Measurements from ENCODE around the gene SCUBE1. TPM values are rescaled to one million over a fixed set of nuclear protein-coding genes. Genes with fewer than 3 reads are reported as not detected.
A peak's percentile ranks its signal among the peaks of the same experiment; 100 is the strongest.

SCUBE1 gene
- total RNA-seq, 2 experiments from 2014 or later: not detected

DNA sequence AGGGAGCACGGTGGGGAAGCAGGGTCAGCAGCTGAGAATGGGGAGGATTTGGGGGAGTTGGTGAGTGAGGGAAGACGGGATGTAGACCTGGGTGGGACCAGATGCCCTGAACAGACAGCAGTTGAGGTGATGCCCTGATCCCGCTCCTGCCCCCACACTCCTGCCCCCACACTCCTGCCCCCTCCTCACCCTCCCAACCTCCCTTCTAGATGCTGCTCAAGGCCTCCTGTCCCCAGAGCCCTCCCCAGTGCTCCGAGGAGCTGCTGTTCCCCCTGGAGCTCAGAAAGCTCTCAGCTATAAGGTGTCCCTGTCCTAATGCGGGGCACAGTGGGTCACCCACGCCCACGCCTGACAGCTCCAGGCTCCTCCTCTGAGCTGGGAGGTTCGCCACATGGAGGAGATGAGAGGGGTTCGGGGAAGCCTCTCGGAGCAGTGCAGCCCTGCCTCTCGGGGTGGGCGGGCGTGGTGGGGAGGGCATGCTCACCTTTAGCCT, 131.2 kb downstream of the SCUBE1 start:
- H3K4me3 Mint-ChIP-seq: no peak overlapping the region
- POLR2A ChIA-PET: interaction anchor here (0.7 kb wide), 1 partner anchor 23 kb away, joined by 4 read pairs; no protein-coding TSS in a partner anchor
- CTCF ChIA-PET: no interaction called here

DNA sequence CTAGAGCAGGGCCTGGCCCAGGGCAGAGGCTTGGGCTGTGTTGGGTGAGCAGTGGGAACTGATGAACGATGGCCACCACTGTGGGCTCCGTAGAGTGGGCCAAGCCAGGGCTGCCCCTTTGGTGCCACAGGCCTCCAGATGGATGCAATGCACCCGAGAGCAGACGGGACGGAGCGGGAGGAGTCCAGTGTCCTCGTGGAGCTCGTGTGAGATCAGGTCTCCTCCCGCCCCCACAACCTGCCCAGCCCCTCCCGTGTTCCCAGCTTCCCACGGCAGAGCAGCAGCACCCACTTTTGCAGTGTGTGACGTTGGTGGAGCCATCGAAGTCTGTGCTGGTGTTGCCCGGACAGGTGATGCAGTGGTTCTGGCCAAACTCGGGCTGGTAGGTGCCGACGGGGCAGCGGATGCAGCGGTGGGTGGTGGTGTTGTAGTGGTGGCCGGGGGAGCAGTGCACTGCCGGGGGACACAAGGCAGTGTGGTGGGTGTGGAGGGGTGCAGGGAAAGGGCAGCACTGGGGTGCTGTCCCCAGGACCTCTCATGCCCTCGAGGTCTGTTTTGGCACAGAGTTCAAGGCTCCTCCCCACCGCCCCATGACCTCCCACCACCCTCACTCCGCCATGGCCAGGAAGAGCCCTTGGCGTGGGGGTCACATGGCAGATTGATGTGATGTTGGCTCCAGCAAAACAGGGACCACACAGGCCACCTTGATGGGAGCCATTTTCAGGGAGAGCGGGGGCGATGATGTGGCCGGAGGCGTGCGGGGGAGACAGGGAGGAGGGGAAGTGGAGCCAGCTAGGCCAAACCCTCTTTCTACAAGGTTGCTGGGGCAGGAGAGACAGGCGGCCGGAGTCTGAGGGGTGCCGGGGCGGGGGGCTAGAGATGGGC, 132.3 kb downstream of the SCUBE1 start:
- intact Hi-C loops (cut with micrococcal nuclease): no loop called here
- Mint-ChIP-seq H3K27me3 (no peaks in the 10 kb centered on the region), H3K4me3 (no peak overlapping the region), H3K36me3 (no peaks in the 10 kb centered on the region), H3K27ac (no peak overlapping the region), H3K4me1 (ENCODE audit: low read depth) (peaks cover 6% of the 10 kb centered on the region), H3K9me3 (no peaks in the 10 kb centered on the region)
- no peak for DNase-seq
- ChIA-PET POLR2A (interaction anchor here (0.7 kb wide), 1 partner anchor 21 kb away, joined by 4 read pairs; no protein-coding TSS in a partner anchor), CTCF (no interaction called here)

More for the DNA sequence above, 131.2 kb downstream of the SCUBE1 start:
- intact Hi-C loops (cut with micrococcal nuclease): no loop called here
- no peaks in the 10 kb centered on the region for H3K4me1 Mint-ChIP-seq (ENCODE audit: low read depth)
- no peaks in the 10 kb centered on the region for H3K9me3 Mint-ChIP-seq
- no peak overlapping the region for H3K27ac Mint-ChIP-seq
- DNase-seq: no peak
- no peaks in the 10 kb centered on the region for H3K27me3 Mint-ChIP-seq
- no peaks in the 10 kb centered on the region for H3K36me3 Mint-ChIP-seq

DNA sequence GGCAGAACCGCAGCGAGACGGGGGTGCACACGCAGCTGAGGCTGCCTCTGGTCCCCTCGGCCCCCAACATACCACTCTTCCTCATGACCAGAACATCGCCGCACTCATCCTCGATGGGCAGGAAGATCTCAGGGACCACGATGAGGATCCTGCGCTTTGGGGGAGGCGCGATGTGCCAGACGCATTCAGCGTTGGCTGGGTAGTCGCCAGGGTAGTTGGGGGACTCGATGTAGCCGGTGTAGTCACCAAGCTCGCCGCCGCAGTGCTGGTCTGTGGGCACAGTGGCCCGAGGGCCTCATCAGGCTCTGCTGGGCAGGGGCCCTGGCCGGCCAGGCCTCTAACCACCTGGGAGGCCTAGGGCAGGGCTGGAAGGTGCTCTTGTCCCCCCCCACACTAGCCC, 133.2 kb downstream of the SCUBE1 start:
- H3K4me3 Mint-ChIP-seq: no peak overlapping the region
- no peak overlapping the region for H3K27ac Mint-ChIP-seq
- H3K9me3 Mint-ChIP-seq: no peaks in the 10 kb centered on the region
- H3K4me1 Mint-ChIP-seq (ENCODE audit: low read depth): peaks cover 6% of the 10 kb centered on the region
- no peaks in the 10 kb centered on the region for H3K27me3 Mint-ChIP-seq
- no peaks in the 10 kb centered on the region for H3K36me3 Mint-ChIP-seq
- intact Hi-C loops (cut with micrococcal nuclease): no loop called here
- no peak for DNase-seq
- ChIA-PET POLR2A (no interaction called here), CTCF (no interaction called here)

DNA sequence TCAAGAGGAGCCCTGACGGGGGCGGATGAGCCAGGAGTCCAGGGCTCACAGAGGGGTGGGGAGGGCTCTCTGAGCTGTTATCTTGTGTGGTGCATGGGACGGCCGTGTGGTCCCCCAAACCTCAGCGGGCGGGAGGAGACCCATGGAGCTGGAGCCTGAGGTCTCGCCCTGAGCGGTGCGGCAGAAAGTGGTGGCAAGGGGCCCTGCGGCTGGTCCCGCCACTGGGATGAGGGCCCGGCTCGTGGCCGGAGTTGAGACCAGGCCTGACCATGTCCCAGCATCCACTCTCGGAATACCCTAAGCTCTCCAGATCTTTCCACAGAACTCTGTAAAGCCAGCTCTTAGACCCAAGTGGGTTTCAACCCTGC, 133.7 kb downstream of the SCUBE1 start:
- Mint-ChIP-seq H3K4me1 (ENCODE audit: low read depth) (peaks cover 6% of the 10 kb centered on the region), H3K36me3 (no peaks in the 10 kb centered on the region), H3K27me3 (no peaks in the 10 kb centered on the region), H3K4me3 (no peak overlapping the region), H3K9me3 (no peaks in the 10 kb centered on the region), H3K27ac (no peak overlapping the region)
- POLR2A ChIA-PET: no interaction called here
- CTCF ChIA-PET: no interaction called here
- no peak for DNase-seq
- intact Hi-C loops (cut with micrococcal nuclease): no loop called here

DNA sequence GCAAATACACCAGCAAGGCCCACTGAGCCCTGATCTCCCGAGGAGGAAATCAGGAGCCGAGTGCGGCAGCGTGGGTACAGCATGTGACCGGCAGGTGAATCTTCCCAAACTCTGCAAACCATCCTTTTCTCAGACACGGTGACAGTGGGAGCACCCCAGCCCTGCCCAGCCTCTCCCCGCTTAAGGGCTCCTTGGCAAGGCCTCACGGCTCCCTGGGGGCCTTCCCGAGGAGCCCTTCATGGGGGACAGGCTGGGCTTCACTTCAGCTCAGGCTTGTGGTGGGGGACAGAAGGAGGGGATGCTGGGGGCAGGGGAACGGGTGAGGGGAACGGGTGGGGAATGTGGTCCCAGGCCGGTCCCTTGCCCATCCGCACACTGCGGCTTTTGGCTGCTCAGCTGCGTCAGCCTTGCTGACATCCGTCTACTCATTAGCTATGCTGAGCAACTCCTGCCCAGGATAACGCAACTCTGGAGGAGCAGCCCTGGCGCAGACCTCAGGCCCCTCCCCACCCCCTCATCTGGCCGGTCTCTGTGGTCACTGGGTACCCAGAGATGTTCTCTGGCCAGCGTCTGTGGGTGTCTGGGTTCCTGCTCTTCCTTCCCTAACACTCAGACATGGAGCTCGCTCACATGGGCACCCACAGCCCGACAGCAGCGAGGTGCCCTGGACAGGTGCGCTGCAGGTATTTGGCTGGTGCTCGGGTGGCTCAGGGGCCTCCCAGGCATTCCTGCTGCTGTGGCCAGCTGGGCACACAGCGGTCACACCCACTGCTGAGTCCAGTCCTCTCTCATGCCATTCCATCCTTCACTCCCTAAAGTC, 134.3 kb downstream of the SCUBE1 start:
- DNase-seq: no peak
- Mint-ChIP-seq H3K4me3 (no peak overlapping the region), H3K36me3 (no peaks in the 10 kb centered on the region), H3K27ac (no peak overlapping the region), H3K27me3 (no peaks in the 10 kb centered on the region), H3K9me3 (no peaks in the 10 kb centered on the region), H3K4me1 (ENCODE audit: low read depth) (peaks cover 6% of the 10 kb centered on the region)
- ChIA-PET POLR2A (no interaction called here), CTCF (no interaction called here)
- intact Hi-C loops (cut with micrococcal nuclease): no loop called here

DNA sequence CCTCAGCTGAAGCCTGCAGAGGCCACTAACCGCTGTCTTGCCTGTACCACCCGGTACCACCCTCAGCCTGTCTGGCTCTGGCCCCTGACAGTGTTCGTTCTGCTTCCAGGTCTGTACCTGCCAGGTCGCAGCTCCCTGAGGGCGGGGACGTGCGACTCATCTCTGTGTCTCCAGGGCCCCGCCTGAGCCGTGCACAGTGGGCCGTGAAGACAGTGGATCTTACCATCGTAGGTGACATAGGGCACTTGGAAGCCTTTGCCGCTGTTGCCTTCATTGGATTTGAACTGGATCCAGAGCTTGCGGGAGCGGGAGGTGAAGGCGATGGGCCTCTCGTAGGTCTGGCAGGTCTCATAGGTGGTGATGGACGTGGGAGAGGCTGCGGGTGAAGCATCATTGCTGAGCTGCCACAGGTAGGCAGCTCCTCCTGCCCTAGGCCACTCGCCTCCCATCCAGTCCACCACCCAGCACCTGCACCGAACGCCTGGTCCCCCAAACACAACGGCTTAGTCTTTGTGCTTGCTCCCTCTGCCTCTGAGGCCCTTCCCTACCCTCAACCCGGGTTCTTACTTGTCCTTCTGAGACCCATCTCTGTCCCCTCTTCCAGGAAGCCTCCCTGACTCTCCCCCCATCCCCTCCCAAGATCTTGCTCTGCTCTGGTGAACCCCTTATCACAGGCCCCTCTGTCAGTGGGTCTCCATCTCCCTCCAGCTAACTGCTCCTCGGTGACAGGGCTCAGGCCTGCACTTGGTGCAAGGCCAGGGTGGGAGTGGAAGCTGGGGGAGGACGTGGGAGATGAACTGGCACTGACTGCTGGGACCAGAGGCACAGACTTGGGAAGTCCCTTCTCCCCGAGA, 135.1 kb downstream of the SCUBE1 start:
- Mint-ChIP-seq H3K9me3 (no peaks in the 10 kb centered on the region), H3K27me3 (no peaks in the 10 kb centered on the region), H3K27ac (no peak overlapping the region), H3K4me3 (no peak overlapping the region), H3K4me1 (ENCODE audit: low read depth) (peaks cover 6% of the 10 kb centered on the region), H3K36me3 (no peaks in the 10 kb centered on the region)
- intact Hi-C loops (cut with micrococcal nuclease): no loop called here
- ChIA-PET CTCF (no interaction called here), POLR2A (no interaction called here)
- no peak for DNase-seq

DNA sequence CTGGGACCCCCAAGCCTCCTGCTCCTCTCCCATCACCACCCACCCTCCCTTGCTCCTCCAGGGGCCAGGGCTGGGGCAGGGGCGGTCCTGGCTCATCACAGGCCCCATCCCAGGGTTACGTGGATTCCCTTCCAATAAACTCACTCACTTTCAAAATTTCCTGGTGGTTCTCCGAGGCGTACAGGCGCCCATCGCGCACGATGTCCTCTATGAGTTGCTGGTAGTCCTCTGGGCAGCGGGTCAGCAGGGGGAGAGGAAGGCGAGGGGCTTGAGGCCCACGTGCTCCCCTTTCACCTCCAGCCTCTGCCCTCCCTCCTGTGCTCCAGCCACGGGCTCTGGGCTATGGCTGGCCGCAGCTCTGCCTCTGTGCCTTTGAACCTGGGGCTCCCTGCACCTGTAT, 135.8 kb downstream of the SCUBE1 start:
- no peak for DNase-seq
- H3K27ac Mint-ChIP-seq: no peak overlapping the region
- no peaks in the 10 kb centered on the region for H3K27me3 Mint-ChIP-seq
- CTCF ChIA-PET: no interaction called here
- H3K9me3 Mint-ChIP-seq: no peaks in the 10 kb centered on the region
- intact Hi-C loops (cut with micrococcal nuclease): no loop called here
- no peak overlapping the region for H3K4me3 Mint-ChIP-seq
- no peaks in the 10 kb centered on the region for H3K36me3 Mint-ChIP-seq
- H3K4me1 Mint-ChIP-seq (ENCODE audit: low read depth): peaks cover 6% of the 10 kb centered on the region
- POLR2A ChIA-PET: no interaction called here

DNA sequence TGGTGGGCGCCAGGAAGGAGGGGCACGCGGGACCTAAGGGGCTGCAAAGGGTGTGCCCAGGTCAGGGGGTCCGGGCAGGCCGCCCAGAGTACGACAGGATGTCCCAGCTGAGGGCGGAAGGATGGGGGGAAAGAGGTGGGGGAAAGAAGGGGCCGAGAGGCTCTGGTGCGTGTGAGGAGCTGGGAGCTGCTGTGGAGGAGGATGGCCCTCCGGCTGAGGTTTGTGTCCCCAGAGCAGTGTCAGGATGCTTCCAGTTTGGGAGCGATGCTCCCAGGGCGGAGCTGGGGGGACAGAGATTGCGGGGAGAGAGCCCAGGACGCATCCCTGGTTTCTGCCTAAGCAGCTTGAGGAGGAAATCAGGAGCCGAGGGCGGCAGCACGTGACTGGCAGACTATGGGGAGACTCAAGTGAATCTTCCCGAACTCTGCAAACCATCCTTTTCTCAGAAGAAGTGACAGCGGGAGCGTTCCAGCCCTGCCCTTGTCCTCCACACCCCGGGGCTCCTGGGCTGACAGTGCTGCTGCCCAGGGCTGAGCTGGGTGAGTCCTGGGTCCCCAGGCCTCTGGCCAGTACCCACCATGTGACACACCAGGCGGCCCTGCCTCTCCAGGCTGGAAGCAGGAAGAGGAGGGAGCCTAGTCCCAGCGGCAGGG, 136.5 kb downstream of the SCUBE1 start:
- Mint-ChIP-seq H3K36me3 (no peaks in the 10 kb centered on the region), H3K4me1 (ENCODE audit: low read depth) (peaks cover 6% of the 10 kb centered on the region), H3K27me3 (no peaks in the 10 kb centered on the region), H3K9me3 (no peaks in the 10 kb centered on the region), H3K27ac (no peak overlapping the region), H3K4me3 (no peak overlapping the region)
- POLR2A ChIA-PET: no interaction called here
- no peak for DNase-seq
- intact Hi-C loops (cut with micrococcal nuclease): no loop called here
- CTCF ChIA-PET: no interaction called here

DNA sequence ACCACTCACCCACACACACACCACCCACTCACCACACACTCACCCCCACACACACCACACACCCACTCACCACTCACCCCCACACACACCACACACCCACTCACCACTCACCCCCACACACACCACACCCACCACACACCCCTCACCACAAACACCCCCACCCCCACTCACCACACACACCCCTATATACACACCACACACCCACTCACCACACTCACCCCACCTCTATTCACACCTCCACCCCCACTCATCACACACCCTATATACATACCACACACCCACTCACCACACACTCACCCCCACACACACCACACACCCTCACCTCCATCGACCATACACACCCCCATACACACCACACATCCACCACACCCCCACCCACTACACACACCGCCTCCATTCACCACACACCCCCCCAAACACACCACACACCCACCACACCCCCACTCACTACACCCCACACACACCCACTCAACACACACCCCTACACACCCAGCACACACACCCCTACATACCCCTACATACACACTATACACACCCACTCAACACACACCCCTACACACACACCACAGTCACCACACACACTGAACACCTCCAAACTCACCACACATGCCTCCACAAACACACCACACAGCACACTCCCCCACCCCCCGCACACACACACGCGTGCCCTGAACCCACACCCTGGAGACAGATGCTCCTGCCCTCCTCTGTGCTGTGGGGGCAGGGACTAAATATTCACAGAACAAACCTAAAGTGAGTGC, 137.2 kb downstream of the SCUBE1 start:
- Mint-ChIP-seq H3K36me3 (no peaks in the 10 kb centered on the region), H3K9me3 (no peaks in the 10 kb centered on the region), H3K4me3 (no peak overlapping the region), H3K27me3 (no peaks in the 10 kb centered on the region), H3K4me1 (ENCODE audit: low read depth) (peaks cover 6% of the 10 kb centered on the region), H3K27ac (no peak overlapping the region)
- ChIA-PET CTCF (no interaction called here), POLR2A (no interaction called here)
- peak; percentile 17 for DNase-seq
- intact Hi-C loops (cut with micrococcal nuclease): no loop called here

DNA sequence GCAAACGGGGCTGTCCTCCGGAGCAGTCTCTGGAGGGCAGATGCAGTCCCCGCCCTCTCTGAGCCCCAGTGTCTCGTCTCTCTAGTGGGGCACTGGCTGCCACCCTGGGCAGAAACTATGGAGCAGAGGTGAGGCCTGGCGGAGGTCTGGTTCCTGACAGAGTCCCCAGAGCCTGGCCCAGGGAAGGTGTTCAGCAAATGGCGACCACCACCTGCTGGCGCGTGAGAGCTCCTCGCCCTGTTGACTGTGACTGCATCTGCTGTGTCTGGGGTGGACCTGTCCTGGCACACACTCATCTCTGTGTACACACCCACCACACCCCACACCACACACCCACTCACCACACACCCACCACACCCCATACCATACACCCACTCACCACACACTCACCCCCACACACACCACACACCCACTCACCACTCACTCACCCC, 137.9 kb downstream of the SCUBE1 start:
- POLR2A ChIA-PET: no interaction called here
- intact Hi-C loops (cut with micrococcal nuclease): no loop called here
- no peaks in the 10 kb centered on the region for H3K27me3 Mint-ChIP-seq
- H3K27ac Mint-ChIP-seq: no peak overlapping the region
- H3K4me3 Mint-ChIP-seq: no peak overlapping the region
- no peaks in the 10 kb centered on the region for H3K36me3 Mint-ChIP-seq
- peaks cover 6% of the 10 kb centered on the region for H3K4me1 Mint-ChIP-seq (ENCODE audit: low read depth)
- CTCF ChIA-PET: no interaction called here
- H3K9me3 Mint-ChIP-seq: no peaks in the 10 kb centered on the region
- no peak for DNase-seq

DNA sequence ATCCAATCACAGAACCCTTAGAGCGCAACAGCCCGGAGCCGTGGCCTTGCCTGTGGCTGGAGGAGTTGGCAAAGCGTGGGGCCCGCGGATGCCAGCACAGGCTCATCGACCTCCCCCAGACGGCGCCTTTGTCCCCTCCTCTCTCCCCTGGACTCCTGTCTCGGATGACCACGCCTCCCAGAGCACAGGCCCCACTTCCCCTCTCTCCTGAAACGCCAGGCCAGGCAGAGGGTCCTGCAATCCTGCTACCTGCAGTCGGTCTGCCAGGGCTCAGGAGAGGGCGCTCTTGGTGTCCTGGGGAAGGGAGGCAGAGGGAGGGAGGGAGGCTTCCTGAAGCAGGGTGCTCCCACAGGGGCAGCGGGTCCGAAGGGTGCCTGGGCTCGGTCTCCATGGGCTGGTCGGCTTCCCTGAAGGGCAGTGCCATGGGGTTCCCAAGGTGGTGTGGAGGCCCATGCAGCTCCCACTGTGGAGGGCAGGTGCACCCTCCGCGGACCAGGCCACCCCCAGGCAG, 139.6 kb downstream of the SCUBE1 start:
- DNase-seq: no peak
- Mint-ChIP-seq H3K4me3 (no peak overlapping the region), H3K27ac (no peak overlapping the region), H3K4me1 (ENCODE audit: low read depth) (peaks cover 6% of the 10 kb centered on the region), H3K9me3 (no peaks in the 10 kb centered on the region), H3K27me3 (no peaks in the 10 kb centered on the region), H3K36me3 (no peaks in the 10 kb centered on the region)
- intact Hi-C loops (cut with micrococcal nuclease): no loop called here
- ChIA-PET POLR2A (no interaction called here), CTCF (no interaction called here)
